ENCODE measurements around the gene LRRC58. TPM values are rescaled to one million over a fixed set of nuclear protein-coding genes. Genes with fewer than 3 reads are reported as not detected.

The LRRC58 gene
- total RNA-seq = 10 to 100 TPM in 4 of 6 experiments, 1 to 10 TPM in 2; 7.0 to 18.7 (median 10.3) TPM
- long read RNA-seq, partial matches to known transcripts = 0 of 3 reads
- long read RNA-seq, other reads (novel, unspliced or antisense) = 3 of 3 reads

GRCh38 chr3:120348991-120349854, at the start of gene LRRC58:
TSS of gene LRRC58 (minus strand) at chr3:120349354. CDS start at chr3:120349243, 111 bp downstream.
- H3K27me3 ChIP-seq = no peaks in the 10 kb centered on the region
- H3K4me3 ChIP-seq = peak within 1 kb of the TSS; percentile 67 to 93 (median 84)
- peaks cover 0 to 25% (median 11%) of the 10 kb centered on the region in 4 donors for H3K4me1 ChIP-seq
- H3K9me3 ChIP-seq = no peaks in the 10 kb centered on the region
- H3K27ac ChIP-seq = peak within 1 kb of the TSS; percentile 76 to 93 (median 90)
- intact Hi-C loops (cut with DNase I) = no loop called here
- TF ChIP-seq POLR2A (IDR thresholded peaks at IDR 0.05) (peak; percentile 93), CTCF (IDR thresholded peaks at IDR 0.05) (peak in 2 of 4 donors; percentile 41 to 44)
- DNase-seq (peak; percentile 88 to 92 (median 92)), ATAC-seq (peak; percentile 82 to 95 (median 90))
- no peaks in the 10 kb centered on the region for H3K36me3 ChIP-seq
- 0% methylated on average over 6 of the region's 95 CpGs for WGBS (ENCODE audit: insufficient coverage, low coverage, low lambda C conversion rate, missing lambda C conversion rate)

GRCh38 chr3:120396469-120396868, 47.3 kb upstream of the LRRC58 start:
- WGBS (ENCODE audit: insufficient coverage, low coverage, low lambda C conversion rate, missing lambda C conversion rate) = 98% methylated on average over 4 of the region's 8 CpGs
- H3K4me1 ChIP-seq = no peaks in the 10 kb centered on the region
- H3K4me3 ChIP-seq = no peak overlapping the region
- H3K27ac ChIP-seq = no peak overlapping the region
- H3K36me3 ChIP-seq = no peaks in the 10 kb centered on the region
- no peak for TF ChIP-seq CTCF (IDR thresholded peaks at IDR 0.05)
- TF ChIP-seq POLR2A (IDR thresholded peaks at IDR 0.05) = no peak
- no peaks in the 10 kb centered on the region for H3K9me3 ChIP-seq
- ATAC-seq (no peak), DNase-seq (no peak)
- H3K27me3 ChIP-seq = no peaks in the 10 kb centered on the region
- intact Hi-C loops (cut with DNase I) = no loop called here

- Histone ChIP-seq H3K9me3 (no peaks in the 10 kb centered on the region), H3K4me1 (no peaks in the 10 kb centered on the region), H3K4me3 (no peak overlapping the region), H3K36me3 (no peaks in the 10 kb centered on the region), H3K27ac (no peak overlapping the region), H3K27me3 (no peaks in the 10 kb centered on the region)
- TF ChIP-seq POLR2A (IDR thresholded peaks at IDR 0.05) = no peak
- no peak for TF ChIP-seq CTCF (IDR thresholded peaks at IDR 0.05)
- ATAC-seq = no peak
- no peak for DNase-seq
- intact Hi-C loops (cut with DNase I) = no loop called here
- WGBS (ENCODE audit: insufficient coverage, low coverage, low lambda C conversion rate, missing lambda C conversion rate) = 60% methylated on average over 1 of the region's 2 CpGs
Measured at GRCh38 chr3:120394347-120394746, 45.2 kb upstream of the LRRC58 start.

- no peak overlapping the region for H3K4me3 ChIP-seq
- no peaks in the 10 kb centered on the region for H3K27me3 ChIP-seq
- no peaks in the 10 kb centered on the region for H3K36me3 ChIP-seq
- ATAC-seq (no peak), DNase-seq (no peak)
- intact Hi-C loops (cut with DNase I) = no loop called here
- no peaks in the 10 kb centered on the region for H3K9me3 ChIP-seq
- H3K27ac ChIP-seq = no peak overlapping the region
- no peaks in the 10 kb centered on the region for H3K4me1 ChIP-seq
- WGBS (ENCODE audit: insufficient coverage, low coverage, low lambda C conversion rate, missing lambda C conversion rate) = 91% methylated on average over 1 of the region's 2 CpGs
- TF ChIP-seq CTCF (IDR thresholded peaks at IDR 0.05) = no peak
- TF ChIP-seq POLR2A (IDR thresholded peaks at IDR 0.05) = no peak
Measured at GRCh38 chr3:120393761-120394160, 44.6 kb upstream of the LRRC58 start.

All from right lobe of liver (tissue), 6 donors.